HCT116 (cell line): Measurements from ENCODE around the gene TRIM29. TPM values are rescaled to one million over a fixed set of nuclear protein-coding genes. Genes with fewer than 3 reads are reported as not detected.

Experiments
- ATAC-seq: fragments of 200-7000 bp; cut with Tn5 transposase; 2 replicates; pipeline ENCODE4 v1.9.1; 2020; ENCODE audit warnings: mild to moderate bottlenecking, moderate library complexity
- BruUV-seq: library from RNA; stranded (reverse); fragments of 400-500 nt; replicated peaks from 2 replicates; lab custom pipeline; 2021; lab: Mats Ljungman, UMichigan
- CTCF ChIA-PET: fragments of 300-600 bp; sonication (Branson Sonifier 250); formaldehyde crosslinking; loops from one replicate; lab custom pipeline; 2021; ENCODE audit warnings: antibody characterized with exemption; lab: Charles Lee
- POLR2A ChIA-PET: fragments of 300-600, 350-600 bp; sonication (Branson Sonifier 250); formaldehyde crosslinking; loops from one replicate; lab custom pipeline; 2021; ENCODE audit warnings: antibody characterized with exemption; lab: Charles Lee
- RAD21 ChIA-PET, 2 experiments: fragments of 300-600 bp; sonication (Branson Sonifier 250); formaldehyde crosslinking; loops; one replicate each; lab custom pipeline; 2023; ENCODE audit warnings: low total read pairs in 2 of 2; ENCODE audit not compliant: uncharacterized antibody in 2 of 2, unreplicated experiment in 2 of 2, low non-redundant PET in 1 of 2; lab: Charles Lee
- DNase-seq: peaks from one replicate; pipeline ENCODE4 v3.0.0-alpha.2; 2010; ENCODE audit warnings: low read depth, low spot score
- H2AFZ ChIP-seq: fragments of 200-600 bp; shearing (Covaris generic), sonication (generic); 2 replicates; pipeline ENCODE4 v1.6.1; 2017; ENCODE audit warnings: low read depth, mixed run types, mixed read lengths, antibody characterized with exemption, low read length; ENCODE audit not compliant: poor library complexity, severe bottlenecking
- H3K27ac ChIP-seq: 2 replicates; pipeline ENCODE4 v1.5.1; 2012; ENCODE audit warnings: low read depth, low read length
- H3K27me3 ChIP-seq: fragments of 200-600 bp; sonication (generic); 2 replicates; pipeline ENCODE4 v1.6.1; 2016; ENCODE audit warnings: mixed run types, low read length, mixed read lengths; ENCODE audit not compliant: insufficient read depth
- H3K36me3 ChIP-seq, 2 experiments: fragments of 200-500 bp in 1 of 2; fragments of 200-600 bp in 1 of 2; sonication (Bioruptor generic) in 1 of 2; sonication (generic) in 1 of 2; 2 replicates each; pipeline versions ENCODE4 v1.5.1 to v1.6.1; 2014 to 2016; ENCODE audit warnings: low read length in 2 of 2, inconsistent platforms in 1 of 2, mixed read lengths in 1 of 2, mixed run types in 1 of 2; ENCODE audit not compliant: insufficient read depth in 2 of 2, control insufficient read depth in 1 of 2
- H3K4me1 ChIP-seq, 2 experiments: fragments of 200-600 bp in 1 of 2; sonication (generic) in 1 of 2; 2 replicates each; pipeline versions ENCODE4 v1.5.1 to v1.6.1; 2012 to 2017; ENCODE audit warnings: low read length in 2 of 2, inconsistent platforms in 1 of 2, mild to moderate bottlenecking in 1 of 2, mixed read lengths in 1 of 2, mixed run types in 1 of 2, moderate library complexity in 1 of 2; ENCODE audit not compliant: insufficient read depth in 2 of 2, control insufficient read depth in 1 of 2
- H3K4me2 ChIP-seq: fragments of 200-600 bp; sonication (generic); 2 replicates; pipeline ENCODE4 v1.6.1; 2017; ENCODE audit warnings: mixed run types, low read length, mixed read lengths
- H3K4me3 ChIP-seq, 2 experiments: fragments of 200-600 bp in 1 of 2; sonication (generic) in 1 of 2; replicated peaks in 1 of 2; 2 replicates each; pipeline ENCODE4 v1.5.1; 2011 to 2016; ENCODE audit warnings: low read length in 2 of 2, control low read depth in 1 of 2, low read depth in 1 of 2, mild to moderate bottlenecking in 1 of 2, mixed read lengths in 1 of 2, mixed run types in 1 of 2
- H3K79me2 ChIP-seq: fragments of 200-600 bp; sonication (generic); 2 replicates; pipeline ENCODE4 v1.6.1; 2017; ENCODE audit warnings: mild to moderate bottlenecking, mixed run types, low read length, moderate library complexity, mixed read lengths; ENCODE audit not compliant: insufficient read depth
- H3K9ac ChIP-seq: fragments of 200-600 bp; sonication (generic); 2 replicates; pipeline ENCODE4 v1.6.1; 2016; ENCODE audit warnings: low read length, mixed read lengths
- H3K9me2 ChIP-seq: fragments of 200-600 bp; sonication (generic), shearing (Covaris generic); 2 replicates; pipeline ENCODE4 v1.6.1; 2017; ENCODE audit warnings: mixed run types, mild to moderate bottlenecking, moderate library complexity; ENCODE audit not compliant: insufficient read depth
- H3K9me3 ChIP-seq, 2 experiments: fragments of 200-500 bp in 1 of 2; fragments of 200-600 bp in 1 of 2; sonication (Bioruptor generic) in 1 of 2; sonication (generic) in 1 of 2; 2 replicates each; pipeline ENCODE4 v1.6.1; 2014 to 2017; ENCODE audit warnings: low read length in 2 of 2, mixed read lengths in 2 of 2, inconsistent platforms in 1 of 2, low read depth in 1 of 2, mild to moderate bottlenecking in 1 of 2, mixed run types in 1 of 2, moderate library complexity in 1 of 2; ENCODE audit not compliant: control insufficient read depth in 1 of 2, insufficient read depth in 1 of 2
- H4K20me1 ChIP-seq: fragments of 200-600 bp; sonication (generic), shearing (Covaris generic); 2 replicates; pipeline ENCODE4 v1.6.1; 2017; ENCODE audit warnings: mixed run types, mild to moderate bottlenecking, moderate library complexity; ENCODE audit not compliant: insufficient read depth
- CEBPB ChIP-seq: IDR thresholded peaks from 2 replicates; pipeline ENCODE4 v1.6.1; 2012; ENCODE audit warnings: low read depth
- EGR1 ChIP-seq: IDR thresholded peaks from 2 replicates; pipeline ENCODE4 v1.6.1; 2012; ENCODE audit warnings: low read depth
- EZH2 ChIP-seq: fragments of 200-600 bp; sonication (generic); IDR thresholded peaks from 2 replicates; pipeline ENCODE4 v1.6.1; 2017; ENCODE audit warnings: antibody characterized with exemption, mixed run types
- EZH2phosphoT487 ChIP-seq: fragments of 200-600 bp; IDR thresholded peaks from 2 replicates; pipeline ENCODE4 v1.6.1; 2018; ENCODE audit warnings: antibody characterized with exemption, borderline replicate concordance
- JUND ChIP-seq: IDR thresholded peaks from 2 replicates; pipeline ENCODE4 v1.6.1; 2012
- POLR2A ChIP-seq: IDR thresholded peaks from 2 replicates; pipeline ENCODE4 v1.7.0; 2011; ENCODE audit warnings: borderline replicate concordance; ENCODE audit not compliant: insufficient read depth, insufficient read length; ENCODE audit errors: extremely low read depth
- RAD21 ChIP-seq: IDR thresholded peaks from 2 replicates; pipeline ENCODE4 v1.6.1; 2012; ENCODE audit warnings: low read depth, mild to moderate bottlenecking
- REST ChIP-seq: IDR thresholded peaks from 2 replicates; pipeline ENCODE4 v1.6.1; 2012; ENCODE audit warnings: low read depth
- SP1 ChIP-seq: IDR thresholded peaks from 2 replicates; pipeline ENCODE4 v1.6.1; 2012; ENCODE audit warnings: low read depth
- TCF7L2 ChIP-seq: IDR thresholded peaks from 2 replicates; pipeline ENCODE4 v1.7.0; 2011; ENCODE audit warnings: borderline replicate concordance, inconsistent platforms; ENCODE audit not compliant: insufficient read depth, insufficient read length; ENCODE audit errors: extremely low read depth
- ZFX ChIP-seq: fragments of 450-650 bp; IDR thresholded peaks from 2 replicates; pipeline ENCODE4 v1.6.1; 2017
- intact Hi-C: fragments of 100-400 bp; cut with micrococcal nuclease; formaldehyde crosslinking; loops from 2 replicates; pipeline ENCODE4 v1.10.0; 2022
- total RNA-seq: library from RNA; stranded (reverse); gene quantifications from one replicate; pipeline ENCODE4 v1.2.1, GENCODE V29; 2021; ENCODE audit not compliant: unreplicated experiment
- TF ChIP-seq, protein P1 (sequence below): IDR thresholded peaks from 2 replicates; pipeline ENCODE4 v1.6.1; 2012
- TF ChIP-seq, protein P2 (sequence below): IDR thresholded peaks from 2 replicates; pipeline ENCODE4 v1.6.1; 2011; ENCODE audit warnings: mild to moderate bottlenecking, low read length, moderate library complexity; ENCODE audit not compliant: insufficient replicate concordance; ENCODE audit errors: extremely low read depth

Gene TRIM29
- total RNA-seq, 1 experiment from 2014 or later: 0.54 TPM

GRCh38 chr11:120134931-120135228 lies 3.0 kb downstream of the TRIM29 start:
- RAD21 ChIA-PET: no interaction called here
- H3K9ac ChIP-seq: no peak overlapping the region
- no peak overlapping the region for H3K4me2 ChIP-seq
- intact Hi-C loops: no loop called here
- H3K27me3 ChIP-seq: no peaks in the 10 kb centered on the region
- DNase-seq (no peak), ATAC-seq (no peak)
- CTCF ChIA-PET: no interaction called here
- no peaks in the 10 kb centered on the region for H4K20me1 ChIP-seq
- H3K9me2 ChIP-seq: no peaks in the 10 kb centered on the region
- H3K4me3 ChIP-seq: no peak overlapping the region
- no TSS peak for BruUV-seq
- POLR2A ChIA-PET: no interaction called here
- peaks cover 2 to 8% of the 10 kb centered on the region in 2 experiments; a peak in 2 of 4 replicates for H3K4me1 ChIP-seq
- H2AFZ ChIP-seq: no peak overlapping the region
- no peaks in the 10 kb centered on the region for H3K36me3 ChIP-seq
- no peaks in the 10 kb centered on the region for H3K79me2 ChIP-seq
- no peak for TF ChIP-seq ZFX
- no peak for TF ChIP-seq SP1
- no peak for TF ChIP-seq CEBPB
- no peak for TF ChIP-seq EZH2phosphoT487
- no peak for TF ChIP-seq JUND
- no peak for TF ChIP-seq RAD21
- no peak for TF ChIP-seq REST
- TF ChIP-seq EZH2: no peak
- TF ChIP-seq POLR2A: no peak
- TF ChIP-seq, protein P1, sequence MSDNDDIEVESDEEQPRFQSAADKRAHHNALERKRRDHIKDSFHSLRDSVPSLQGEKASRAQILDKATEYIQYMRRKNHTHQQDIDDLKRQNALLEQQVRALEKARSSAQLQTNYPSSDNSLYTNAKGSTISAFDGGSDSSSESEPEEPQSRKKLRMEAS: no peak
- TF ChIP-seq TCF7L2: no peak
- TF ChIP-seq, protein P2, sequence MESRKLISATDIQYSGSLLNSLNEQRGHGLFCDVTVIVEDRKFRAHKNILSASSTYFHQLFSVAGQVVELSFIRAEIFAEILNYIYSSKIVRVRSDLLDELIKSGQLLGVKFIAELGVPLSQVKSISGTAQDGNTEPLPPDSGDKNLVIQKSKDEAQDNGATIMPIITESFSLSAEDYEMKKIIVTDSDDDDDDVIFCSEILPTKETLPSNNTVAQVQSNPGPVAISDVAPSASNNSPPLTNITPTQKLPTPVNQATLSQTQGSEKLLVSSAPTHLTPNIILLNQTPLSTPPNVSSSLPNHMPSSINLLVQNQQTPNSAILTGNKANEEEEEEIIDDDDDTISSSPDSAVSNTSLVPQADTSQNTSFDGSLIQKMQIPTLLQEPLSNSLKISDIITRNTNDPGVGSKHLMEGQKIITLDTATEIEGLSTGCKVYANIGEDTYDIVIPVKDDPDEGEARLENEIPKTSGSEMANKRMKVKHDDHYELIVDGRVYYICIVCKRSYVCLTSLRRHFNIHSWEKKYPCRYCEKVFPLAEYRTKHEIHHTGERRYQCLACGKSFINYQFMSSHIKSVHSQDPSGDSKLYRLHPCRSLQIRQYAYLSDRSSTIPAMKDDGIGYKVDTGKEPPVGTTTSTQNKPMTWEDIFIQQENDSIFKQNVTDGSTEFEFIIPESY: no peak
- TF ChIP-seq EGR1: no peak
- no peak overlapping the region for H3K27ac ChIP-seq
- H3K9me3 ChIP-seq: no peaks in the 10 kb centered on the region
